HG03571 (cell line): ENCODE results near the gene MARCHF9.

ENCODE experiments used
- ATAC-seq: cut with Tn5 transposase; IDR thresholded peaks from one replicate; pipeline ENCODE4 v1.9.1; 2021; ENCODE audit not compliant: unreplicated experiment

Gene MARCHF9

GRCh38 chr12:57753756-57754337 lies 1.1 kb upstream of the MARCHF9 start:
- ATAC-seq = no peak

- ATAC-seq = no peak
Observed at GRCh38 chr12:57755194-57755453, 221 bp downstream of the MARCHF9 start.

- no peak for ATAC-seq
Observed at GRCh38 chr12:57755454-57756372, 810 bp downstream of the MARCHF9 start.

GRCh38 chr12:57756406-57757341 lies 1.8 kb downstream of the MARCHF9 start:
- ATAC-seq = no peak

GRCh38 chr12:57757771-57758170 lies 2.9 kb downstream of the MARCHF9 start:
- ATAC-seq = no peak

- no peak for ATAC-seq
Observed at GRCh38 chr12:57758552-57759359, 3.9 kb downstream of the MARCHF9 start.

GRCh38 chr12:57759360-57759980 lies 4.6 kb downstream of the MARCHF9 start:
- ATAC-seq = no peak

GRCh38 chr12:57760347-57760982 lies 5.6 kb downstream of the MARCHF9 start:
- no peak for ATAC-seq

GRCh38 chr12:57761391-57761998 lies 6.6 kb downstream of the MARCHF9 start:
- ATAC-seq = no peak

- no peak for ATAC-seq
Observed at GRCh38 chr12:57762463-57762862, 7.6 kb downstream of the MARCHF9 start.

GRCh38 chr12:57763881-57764661 lies 9.2 kb downstream of the MARCHF9 start:
- no peak for ATAC-seq

- ATAC-seq = no peak
Observed at GRCh38 chr12:57764662-57765002, 9.7 kb downstream of the MARCHF9 start.

- ATAC-seq = no peak
Observed at GRCh38 chr12:57765003-57765697, 10.2 kb downstream of the MARCHF9 start.

- ATAC-seq = no peak
Observed at GRCh38 chr12:57765698-57766463, 11.0 kb downstream of the MARCHF9 start.

- no peak for ATAC-seq
Observed at GRCh38 chr12:57766464-57767304, 11.8 kb downstream of the MARCHF9 start, which contains the start of gene CYP27B1. TSS of gene CYP27B1 (minus strand) at chr12:57767078. CDS start at chr12:57767041, 37 bp downstream.

GRCh38 chr12:57767305-57767698 lies 12.4 kb downstream of the MARCHF9 start:
- ATAC-seq = no peak
